Fibroblast of skin of right quadriceps (primary cell): ENCODE data around the gene SLC25A21.

Experiments
- DNase-seq: peaks from one replicate; pipeline ENCODE4 v3.0.0-alpha.2; 2013

SLC25A21 gene

GRCh38 chr14:36976571-36977023, 195.8 kb downstream of the SLC25A21 start:
- DNase-seq: peak; percentile 32

- DNase-seq: no peak
Measured at GRCh38 chr14:36975834-36976233, 196.6 kb downstream of the SLC25A21 start.

DNA sequence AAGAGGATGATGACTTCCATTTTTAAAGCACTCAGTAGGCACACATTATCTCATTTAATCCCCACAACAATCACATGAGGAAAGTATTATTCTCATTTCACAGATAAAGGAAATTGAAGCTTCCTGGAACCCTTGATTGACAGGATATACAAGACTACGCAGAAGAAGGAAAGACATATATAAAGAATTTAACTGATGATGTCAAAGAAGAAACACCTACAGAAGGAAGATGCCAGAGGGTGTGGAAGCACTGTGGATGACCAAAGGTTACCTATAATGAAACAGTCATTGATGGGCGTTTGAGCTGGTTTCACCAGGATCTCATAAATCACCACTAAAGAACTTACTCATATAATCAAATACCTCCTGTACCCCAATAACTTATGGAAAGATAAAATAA, 197.4 kb downstream of the SLC25A21 start:
- no peak for DNase-seq

DNA sequence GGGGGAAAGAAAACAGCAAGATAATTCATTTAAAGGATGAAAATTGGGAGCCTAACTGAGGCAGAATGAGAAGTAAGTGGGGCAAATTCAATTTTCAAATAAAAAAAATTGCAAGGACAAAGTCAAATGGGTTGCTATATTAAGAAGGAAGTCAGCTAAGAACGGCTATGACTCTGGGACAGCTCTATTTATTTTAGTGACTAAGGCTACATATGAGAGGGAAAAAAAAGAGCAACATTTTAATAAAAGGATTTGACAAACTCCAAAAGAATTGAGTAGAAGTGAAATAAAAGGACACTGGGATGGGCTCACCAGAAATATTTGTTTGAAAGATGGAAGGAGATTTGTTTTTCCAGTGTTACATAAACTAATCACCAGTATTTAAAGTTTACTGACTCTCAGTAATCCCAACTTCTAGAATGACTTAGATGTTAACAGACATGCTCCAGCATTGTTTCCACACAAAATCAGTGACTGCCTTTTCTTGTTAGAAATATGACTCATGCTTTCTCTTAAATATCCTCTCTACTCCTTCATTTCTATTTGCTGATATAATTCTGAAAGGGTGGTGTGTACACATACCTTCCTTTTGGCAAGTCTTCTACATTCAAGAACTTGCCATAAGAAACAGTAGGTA, 198.5 kb downstream of the SLC25A21 start:
- DNase-seq: peak; percentile 48

GRCh38 chr14:36971263-36971855, 201.0 kb downstream of the SLC25A21 start:
- DNase-seq: no peak

GRCh38 chr14:36967892-36968555, 204.4 kb downstream of the SLC25A21 start:
- DNase-seq: no peak

- no peak for DNase-seq
Measured at GRCh38 chr14:36955967-36956366, 216.4 kb downstream of the SLC25A21 start.

GRCh38 chr14:36955376-36955775, 217.0 kb downstream of the SLC25A21 start:
- DNase-seq: peak; percentile 17

GRCh38 chr14:36952689-36953088, 219.7 kb downstream of the SLC25A21 start:
- peak; percentile 71 for DNase-seq

- DNase-seq: no peak
Measured at GRCh38 chr14:36951380-36951911, 221.0 kb downstream of the SLC25A21 start.

- no peak for DNase-seq
Measured at GRCh38 chr14:36950812-36951211, 221.6 kb downstream of the SLC25A21 start.

- no peak for DNase-seq
Measured at GRCh38 chr14:36949371-36949770, 223.0 kb downstream of the SLC25A21 start.

- no peak for DNase-seq
Measured at GRCh38 chr14:36948157-36948859, 224.1 kb downstream of the SLC25A21 start.

DNA sequence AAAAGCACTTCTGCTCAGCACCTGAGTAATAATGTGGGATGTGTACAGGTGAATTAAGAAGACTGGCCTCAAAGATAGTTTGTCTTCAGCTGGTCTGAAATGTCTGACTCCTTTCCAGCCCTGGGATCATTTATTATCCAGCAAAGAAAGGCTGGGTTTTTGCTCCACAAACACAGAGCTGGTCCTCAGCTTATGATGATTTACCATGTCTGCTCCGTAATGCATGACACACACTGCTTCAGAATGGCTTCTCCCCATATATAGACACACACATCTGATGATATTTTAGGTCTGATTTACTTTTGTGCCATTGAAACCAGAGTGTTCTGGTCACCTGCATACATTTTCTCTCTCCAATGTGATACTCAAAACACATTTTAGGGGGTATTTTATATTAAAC, 225.0 kb downstream of the SLC25A21 start:
- no peak for DNase-seq

- DNase-seq: no peak
Measured at GRCh38 chr14:36946872-36947271, 225.5 kb downstream of the SLC25A21 start.

GRCh38 chr14:36944307-36945010, 227.9 kb downstream of the SLC25A21 start:
- peak; percentile 13 for DNase-seq

GRCh38 chr14:36942522-36943245, 229.7 kb downstream of the SLC25A21 start:
- DNase-seq: peak; percentile 24

DNA sequence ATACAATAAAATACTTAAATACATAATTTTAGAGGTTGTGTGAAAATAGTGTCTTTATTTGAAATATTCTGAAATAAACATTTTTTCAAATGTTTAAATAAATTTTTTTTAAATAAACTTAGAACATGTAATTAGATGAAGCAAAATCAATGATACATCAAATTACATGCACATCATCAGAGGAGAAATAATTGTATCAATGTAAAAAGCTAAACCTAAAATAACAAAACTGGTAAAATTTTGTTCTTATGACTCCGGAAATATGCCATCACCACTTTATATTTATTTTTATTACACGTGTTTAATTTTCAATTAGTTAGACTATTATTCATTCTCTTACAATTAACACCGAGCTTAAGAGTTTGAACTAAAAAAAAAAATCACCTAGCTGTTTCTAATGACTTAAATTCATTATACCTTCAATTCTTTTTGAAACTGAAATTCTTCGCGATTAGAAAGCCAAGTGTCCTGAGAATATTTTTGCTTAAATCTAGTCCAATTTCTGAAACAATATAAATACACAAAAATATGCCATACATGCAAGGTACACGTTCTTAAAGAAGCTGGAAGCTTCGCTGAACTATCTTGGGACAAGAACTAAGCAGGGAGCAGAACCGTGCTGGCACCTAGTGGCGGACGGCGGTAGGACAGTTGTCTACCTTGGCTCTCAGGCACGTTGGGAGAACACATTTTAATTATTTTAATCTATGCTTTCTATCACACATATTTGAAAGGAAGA, 230.5 kb downstream of the SLC25A21 start:
- peak; percentile 50 for DNase-seq

DNA sequence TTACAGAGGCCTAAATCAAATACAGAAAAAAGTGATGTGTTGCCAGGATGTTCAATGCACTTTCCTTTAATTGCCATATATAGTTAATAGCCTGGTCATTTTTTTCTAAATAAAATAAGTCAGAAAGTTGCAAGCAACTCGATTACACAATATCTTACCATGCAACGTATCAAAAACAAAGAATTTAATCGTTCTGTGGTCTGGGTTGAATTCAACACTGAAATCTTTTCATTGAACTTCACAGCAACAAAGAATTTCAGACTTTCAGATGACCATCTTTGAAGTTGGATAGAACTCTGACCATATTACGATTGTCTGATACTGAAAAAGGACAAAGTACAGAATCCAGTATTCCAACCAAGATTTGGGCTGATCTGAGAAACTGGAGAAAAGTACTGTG, 231.9 kb downstream of the SLC25A21 start:
- no peak for DNase-seq

DNA sequence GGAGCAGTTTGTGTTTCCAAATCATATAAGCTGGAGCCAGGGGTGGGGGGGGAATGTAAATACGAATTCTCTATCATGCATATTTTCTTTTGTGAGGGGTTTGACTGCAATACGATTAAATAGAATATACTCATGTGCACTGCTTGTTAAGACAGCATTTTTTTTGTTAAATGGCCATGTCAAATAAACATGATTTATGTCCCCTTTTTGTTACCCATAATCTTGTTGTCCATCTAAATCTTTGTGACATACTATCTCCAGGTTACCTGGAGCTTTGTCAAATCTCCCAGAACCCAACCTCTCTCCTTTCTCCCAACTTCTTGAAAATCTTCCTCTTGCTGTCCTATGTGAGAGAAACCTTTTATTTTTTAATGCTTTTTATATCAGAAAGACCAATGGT, 233.1 kb downstream of the SLC25A21 start:
- no peak for DNase-seq

DNA sequence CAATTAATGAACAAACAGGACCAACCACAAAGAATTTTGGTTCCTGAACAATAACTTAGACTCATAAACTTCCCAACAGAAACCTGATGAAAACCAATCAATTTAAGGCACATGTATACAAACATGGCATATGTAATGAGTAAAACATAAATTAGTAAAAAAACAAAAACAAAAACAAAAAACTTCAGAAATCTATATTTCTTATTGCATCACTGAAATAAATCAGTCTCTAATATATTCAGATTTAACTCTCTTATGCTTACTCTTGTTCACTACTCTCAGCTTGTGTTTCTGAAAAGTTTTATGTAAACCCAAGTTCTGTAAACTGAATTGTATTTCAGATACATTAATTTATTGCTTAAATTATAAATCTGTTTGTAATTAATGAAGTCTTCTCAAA, 233.7 kb downstream of the SLC25A21 start:
- no peak for DNase-seq
